Neural progenitor cell (in vitro differentiated cells): ENCODE results near the gene RIOK2.

ENCODE experiments used
- CTCF ChIP-seq: fragments of 200-600 bp; sonication (generic); IDR thresholded peaks from 2 replicates; pipeline ENCODE4 v1.5.1; 2017; ENCODE audit warnings: antibody characterized with exemption, mild to moderate bottlenecking
- EZH2 ChIP-seq: fragments of 200-600 bp; sonication (generic); IDR thresholded peaks from 2 replicates; pipeline ENCODE4 v1.6.1; 2017; ENCODE audit warnings: antibody characterized with exemption, mild to moderate bottlenecking, moderate library complexity
- EZH2phosphoT487 ChIP-seq: fragments of 200-600 bp; sonication (generic); IDR thresholded peaks from 2 replicates; pipeline ENCODE4 v1.6.1; 2017; ENCODE audit warnings: antibody characterized with exemption

- TF ChIP-seq CTCF: no peak
- TF ChIP-seq EZH2: no peak
- no peak for TF ChIP-seq EZH2phosphoT487
These were observed 33.3 kb downstream of the RIOK2 start for GRCh38 chr5:97149709-97150108.
